ENCODE data around the gene TGFBR3. TPM values are rescaled to one million over a fixed set of nuclear protein-coding genes. Genes with fewer than 3 reads are reported as not detected.

TGFBR3 gene
- total RNA-seq, 1 experiment from 2014 or later, result 2.4 TPM

DNA sequence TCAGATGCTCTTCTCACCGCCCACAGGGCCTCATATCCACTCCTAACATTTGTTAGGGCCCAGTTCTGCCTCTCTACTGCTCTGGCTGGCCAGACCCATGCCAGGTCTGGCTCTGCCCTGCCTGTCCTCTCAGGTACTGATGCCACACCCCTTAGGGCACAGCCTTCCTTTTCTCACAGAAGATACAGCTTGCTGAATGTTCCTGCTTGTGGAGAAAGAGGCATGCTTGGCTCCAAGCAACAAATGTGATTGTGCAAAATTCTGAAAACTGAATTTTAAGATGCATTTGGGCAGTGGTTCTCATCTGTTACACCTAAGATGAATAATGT lies 178.1 kb downstream of the TGFBR3 start:
- Histone ChIP-seq H2BK20ac (ENCODE audit: low read depth, low read length, poor library complexity, severe bottlenecking) (no peak overlapping the region), H4K5ac (ENCODE audit: insufficient read length, low read depth, low read length) (no peak overlapping the region), H3K79me1 (ENCODE audit: insufficient read depth, low read depth, low read length, poor library complexity, severe bottlenecking) (no peaks in the 10 kb centered on the region), H3K4ac (ENCODE audit: low read depth, low read length) (no peak overlapping the region), H4K91ac (ENCODE audit: insufficient read length, low read depth, low read length) (no peak overlapping the region), H3K27me3 (ENCODE audit: insufficient read depth, low read length) (no peaks in the 10 kb centered on the region), H3K56ac (ENCODE audit: insufficient read length, low read depth, low read length) (no peak overlapping the region), H4K8ac (replicated peaks; ENCODE audit: insufficient read length, low read depth, low read length) (no peak overlapping the region), H3K9me3 (ENCODE audit: control insufficient read depth, low read depth, low read length) (no peaks in the 10 kb centered on the region), H2BK12ac (ENCODE audit: insufficient read length, low read depth, low read length) (no peak overlapping the region), H3K27ac (ENCODE audit: insufficient read length, low read depth, low read length) (no peak overlapping the region), H3K18ac (ENCODE audit: insufficient read length, low read depth, low read length) (no peak overlapping the region), H3K23me2 (ENCODE audit: insufficient read length, low read depth, low read length, poor library complexity, severe bottlenecking) (no peaks in the 10 kb centered on the region), H3K23ac (ENCODE audit: insufficient read length, low read depth, low read length) (no peak overlapping the region), H3K4me2 (ENCODE audit: insufficient read depth, insufficient read length, low read length) (no peak overlapping the region), H3K79me2 (ENCODE audit: insufficient read depth, low read length) (no peaks in the 10 kb centered on the region), H4K20me1 (ENCODE audit: control insufficient read depth, insufficient read depth, insufficient read length) (no peaks in the 10 kb centered on the region), H2AFZ (ENCODE audit: low read length) (no peak overlapping the region), H2BK120ac (ENCODE audit: low read depth, low read length, poor library complexity, severe bottlenecking) (no peak overlapping the region), H3K4me1 (ENCODE audit: insufficient read depth, low read length) (no peaks in the 10 kb centered on the region), H2AK5ac (ENCODE audit: insufficient read length, low read length) (no peak overlapping the region), H3K9ac (ENCODE audit: extremely low read depth, insufficient read length, low read length) (no peak overlapping the region), H2BK15ac (ENCODE audit: low read depth, low read length) (no peak overlapping the region), H2BK5ac (ENCODE audit: insufficient read length, low read length) (no peak overlapping the region), H3T11ph (ENCODE audit: low read length) (no peak overlapping the region), H3K14ac (ENCODE audit: insufficient read depth, low read length) (no peak overlapping the region; the same call in 1 of the 2 replicates)
- H3K36me3 Mint-ChIP-seq (ENCODE audit: insufficient read depth in 1 of 3, low read depth in 3 of 3), result no peaks in the 10 kb centered on the region; a peak in 1 of 7 replicates
- no peaks in the 10 kb centered on the region for H3K27me3 Mint-ChIP-seq (ENCODE audit: low read depth)
- no CpG with 5 or more reads among the region's 1 CpG for WGBS (ENCODE audit: extremely low coverage, insufficient read length, low lambda C conversion rate)
- H3K4me3 Mint-ChIP-seq, result no peak overlapping the region
- H3K9me3 Mint-ChIP-seq, result no peaks in the 10 kb centered on the region
- TF ChIP-seq, protein P1, sequence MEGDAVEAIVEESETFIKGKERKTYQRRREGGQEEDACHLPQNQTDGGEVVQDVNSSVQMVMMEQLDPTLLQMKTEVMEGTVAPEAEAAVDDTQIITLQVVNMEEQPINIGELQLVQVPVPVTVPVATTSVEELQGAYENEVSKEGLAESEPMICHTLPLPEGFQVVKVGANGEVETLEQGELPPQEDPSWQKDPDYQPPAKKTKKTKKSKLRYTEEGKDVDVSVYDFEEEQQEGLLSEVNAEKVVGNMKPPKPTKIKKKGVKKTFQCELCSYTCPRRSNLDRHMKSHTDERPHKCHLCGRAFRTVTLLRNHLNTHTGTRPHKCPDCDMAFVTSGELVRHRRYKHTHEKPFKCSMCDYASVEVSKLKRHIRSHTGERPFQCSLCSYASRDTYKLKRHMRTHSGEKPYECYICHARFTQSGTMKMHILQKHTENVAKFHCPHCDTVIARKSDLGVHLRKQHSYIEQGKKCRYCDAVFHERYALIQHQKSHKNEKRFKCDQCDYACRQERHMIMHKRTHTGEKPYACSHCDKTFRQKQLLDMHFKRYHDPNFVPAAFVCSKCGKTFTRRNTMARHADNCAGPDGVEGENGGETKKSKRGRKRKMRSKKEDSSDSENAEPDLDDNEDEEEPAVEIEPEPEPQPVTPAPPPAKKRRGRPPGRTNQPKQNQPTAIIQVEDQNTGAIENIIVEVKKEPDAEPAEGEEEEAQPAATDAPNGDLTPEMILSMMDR (conservative IDR thresholded peaks at IDR 0.05), result no peak
- no peak overlapping the region for H3K27ac Mint-ChIP-seq
- H3K4me1 Mint-ChIP-seq, result peaks cover 15 to 22% of the 10 kb centered on the region in 2 experiments
- no peak for DNase-seq
